ENCODE data around the gene NPRL2.

The NPRL2 gene

GRCh38 chr3:50347187-50347813 lies 3.3 kb downstream of the NPRL2 start:
- peak; percentile 81 for DNase-seq

- DNase-seq = peak; percentile 87
Observed at GRCh38 chr3:50345586-50346234, 4.9 kb downstream of the NPRL2 start, which contains the start of gene ZMYND10. TSS of gene ZMYND10 (minus strand) at chr3:50345732. CDS start at chr3:50345579, 153 bp downstream.

GRCh38 chr3:50345008-50345407 lies 5.6 kb downstream of the NPRL2 start:
- DNase-seq = no peak

GRCh38 chr3:50342813-50343633 lies 7.6 kb downstream of the NPRL2 start:
- no peak for DNase-seq

- no peak for DNase-seq
Observed at GRCh38 chr3:50341996-50342650, 8.5 kb downstream of the NPRL2 start.

GRCh38 chr3:50341537-50341936 lies 9.0 kb downstream of the NPRL2 start:
- DNase-seq = peak; percentile 26

GRCh38 chr3:50340448-50341329 lies 9.9 kb downstream of the NPRL2 start, which contains the start of gene RASSF1:
TSS of gene RASSF1 (minus strand) at chr3:50340836. CDS start at chr3:50340805, 31 bp downstream.
- DNase-seq = peak; percentile 89

GRCh38 chr3:50340147-50340447 lies 10.5 kb downstream of the NPRL2 start:
- DNase-seq = no peak

GRCh38 chr3:50339485-50340146 lies 11.0 kb downstream of the NPRL2 start:
- no peak for DNase-seq

- DNase-seq = no peak
Observed at GRCh38 chr3:50338965-50339364, 11.6 kb downstream of the NPRL2 start.

GRCh38 chr3:50337175-50337861 lies 13.3 kb downstream of the NPRL2 start:
- DNase-seq = peak; percentile 99

- no peak for DNase-seq
Observed at GRCh38 chr3:50336452-50337174, 14.0 kb downstream of the NPRL2 start.

GRCh38 chr3:50334339-50335075 lies 16.1 kb downstream of the NPRL2 start:
- no peak for DNase-seq

- no peak for DNase-seq
Observed at GRCh38 chr3:50333744-50334328, 16.7 kb downstream of the NPRL2 start.

- DNase-seq = no peak
Observed at GRCh38 chr3:50331364-50331907, 19.1 kb downstream of the NPRL2 start.

- DNase-seq = no peak
Observed at GRCh38 chr3:50330330-50330729, 20.2 kb downstream of the NPRL2 start.

GRCh38 chr3:50327943-50328691 lies 22.5 kb downstream of the NPRL2 start, which contains the start of gene TUSC2:
TSS of gene TUSC2 (minus strand) at chr3:50328223. CDS start at chr3:50328099, 124 bp downstream.
- DNase-seq = peak; percentile 98

- no peak for DNase-seq
Observed at GRCh38 chr3:50327129-50327528, 23.4 kb downstream of the NPRL2 start.
